H1 (cell line): ENCODE data around the gene ALPK3. TPM values are rescaled to one million over a fixed set of nuclear protein-coding genes. Genes with fewer than 3 reads are reported as not detected.

Source experiments
- ATF2 ChIP-seq: IDR thresholded peaks from 2 replicates; pipeline ENCODE4 v1.6.1; 2012; ENCODE audit warnings: low read length, inconsistent platforms
- EGR1 ChIP-seq: IDR thresholded peaks from 2 replicates; pipeline ENCODE4 v1.6.1; 2011; ENCODE audit warnings: low read depth, low read length, borderline replicate concordance
- FOSL1 ChIP-seq: IDR thresholded peaks from 2 replicates; pipeline ENCODE4 v1.6.1; 2011; ENCODE audit warnings: mild to moderate bottlenecking, low read depth, low read length, moderate library complexity; ENCODE audit not compliant: insufficient read depth
- POLR2A ChIP-seq, 2 experiments: IDR thresholded peaks; 1 replicate in 1 of 2; 2 replicates in 1 of 2; pipeline ENCODE4 v1.6.1; 2011; ENCODE audit warnings: low read depth in 2 of 2, low read length in 2 of 2, mild to moderate bottlenecking in 2 of 2; ENCODE audit errors: control extremely low read depth in 1 of 2
- TAF1 ChIP-seq: IDR thresholded peaks from 2 replicates; pipeline ENCODE4 v1.6.1; 2011; ENCODE audit warnings: mild to moderate bottlenecking, low read depth, low read length
- TAF7 ChIP-seq: optimal IDR thresholded peaks from 2 replicates; pipeline ENCODE3; 2011; ENCODE audit warnings: low read depth, mild to moderate bottlenecking, inconsistent platforms, low read length, moderate library complexity, borderline replicate concordance
- TCF12 ChIP-seq: IDR thresholded peaks from 2 replicates; pipeline ENCODE4 v1.6.1; 2011; ENCODE audit warnings: low read depth, mild to moderate bottlenecking, low read length
- polyA plus RNA-seq, 7 experiments: library from polyadenylated mRNA; depleted of rRNA in 3 of 7; stranded (reverse) in 5 of 7; unstranded in 2 of 7; fragments of >200 nt in 5 of 7; fragments of 200-250 nt in 2 of 7; gene quantifications; 1 replicate in 5 of 7; 2 replicates in 1 of 7; 4 replicates in 1 of 7; pipeline versions ENCODE4 v1.2.1 to v1.2.3, GENCODE V29; 2011 to 2013; ENCODE audit warnings: missing spikeins in 2 of 7, mixed read lengths in 2 of 7
- total RNA-seq: library from RNA; stranded (reverse); fragmentation: NEBNext Ultra II Directional; extraction: Animal tissue kit (Norgen Biotek cat#: 25700); gene quantifications from 2 replicates; pipeline ENCODE4 v1.2.1, GENCODE V29; 2021

ALPK3 gene
- total and polyA plus RNA-seq, 2 of the 8 experiments (the other 6 are each of a cell fraction or from before 2014, with no cell fraction given) = 4.4 to 19.2 TPM

GRCh38 chr15:84914909-84915605 lies 97.9 kb downstream of the ALPK3 start (continued):
- TF ChIP-seq TAF7 = no peak
- TF ChIP-seq POLR2A (IDR thresholded peaks at IDR 0.05; ENCODE audit: control extremely low read depth in 1 of 2, low read depth in 2 of 2, low read length in 2 of 2) = no peak
- TF ChIP-seq TAF1 = no peak
- no peak for TF ChIP-seq ATF2
- TF ChIP-seq TCF12 = no peak
- TF ChIP-seq FOSL1 = no peak
- no peak for TF ChIP-seq EGR1
